H1 (cell line): ENCODE measurements around the gene PSMB5. TPM values are rescaled to one million over a fixed set of nuclear protein-coding genes. Genes with fewer than 3 reads are reported as not detected.

ENCODE experiments used
- ATF2 ChIP-seq: IDR thresholded peaks from 2 replicates; pipeline ENCODE4 v1.6.1; 2012; ENCODE audit warnings: low read length, inconsistent platforms
- E2F6 ChIP-seq: IDR thresholded peaks from 2 replicates; pipeline ENCODE4 v1.6.1; 2012; ENCODE audit warnings: inconsistent platforms
- NRF1 ChIP-seq: IDR thresholded peaks from 2 replicates; pipeline ENCODE4 v1.6.1; 2011; ENCODE audit warnings: mild to moderate bottlenecking, low read depth, low read length, improper control_type of control experiment
- RAD21 ChIP-seq, 2 experiments: IDR thresholded peaks in 1 of 2; conservative IDR thresholded peaks in 1 of 2; 2 replicates each; pipeline ENCODE4 v1.6.1; 2011; ENCODE audit warnings: low read depth in 2 of 2, low read length in 2 of 2, improper control_type of control experiment in 1 of 2, inconsistent platforms in 1 of 2, mild to moderate bottlenecking in 1 of 2, moderate library complexity in 1 of 2
- RBBP5 ChIP-seq: IDR thresholded peaks from 2 replicates; pipeline ENCODE4 v1.7.1; 2012; ENCODE audit warnings: low read depth, mild to moderate bottlenecking, inconsistent platforms, low read length, moderate library complexity, borderline replicate concordance
- SRF ChIP-seq: IDR thresholded peaks from 2 replicates; pipeline ENCODE4 v1.6.1; 2011; ENCODE audit warnings: mild to moderate bottlenecking, low read depth, low read length, moderate library complexity
- polyA plus RNA-seq, 7 experiments: library from polyadenylated mRNA; depleted of rRNA in 3 of 7; stranded (reverse) in 5 of 7; unstranded in 2 of 7; fragments of >200 nt in 5 of 7; fragments of 200-250 nt in 2 of 7; gene quantifications; 1 replicate in 5 of 7; 2 replicates in 1 of 7; 4 replicates in 1 of 7; pipeline versions ENCODE4 v1.2.1 to v1.2.3, GENCODE V29; 2011 to 2013; ENCODE audit warnings: missing spikeins in 2 of 7, mixed read lengths in 2 of 7
- total RNA-seq: library from RNA; stranded (reverse); fragmentation: NEBNext Ultra II Directional; extraction: Animal tissue kit (Norgen Biotek cat#: 25700); gene quantifications from 2 replicates; pipeline ENCODE4 v1.2.1, GENCODE V29; 2021

The PSMB5 gene
- total and polyA plus RNA-seq, 2 of the 8 experiments (the other 6 are each of a cell fraction or from before 2014, with no cell fraction given) = 254 to 510 TPM

GRCh38 chr14:23074906-23075305 lies 40.2 kb upstream of the PSMB5 start (continued):
- TF ChIP-seq ATF2 = no peak
- no peak for TF ChIP-seq RBBP5
- no peak for TF ChIP-seq NRF1
- no peak for TF ChIP-seq RAD21 (IDR thresholded peaks at IDR 0.05 in 1 of 2, conservative IDR thresholded peaks at IDR 0.05 in 1 of 2; ENCODE audit: low read depth in 2 of 2, low read length in 2 of 2)
- TF ChIP-seq E2F6 = no peak
- no peak for TF ChIP-seq SRF
